CD4-positive, alpha-beta T cell treated with Interleukin-2 at 100 ng/mL for 4 hours (primary cell): ENCODE measurements around the gene NLRC3.

Experiments
- DNase-seq: peaks from one replicate; pipeline ENCODE4 v3.0.0-alpha.2; 2020; ENCODE audit warnings: low spot score

NLRC3 gene

DNA sequence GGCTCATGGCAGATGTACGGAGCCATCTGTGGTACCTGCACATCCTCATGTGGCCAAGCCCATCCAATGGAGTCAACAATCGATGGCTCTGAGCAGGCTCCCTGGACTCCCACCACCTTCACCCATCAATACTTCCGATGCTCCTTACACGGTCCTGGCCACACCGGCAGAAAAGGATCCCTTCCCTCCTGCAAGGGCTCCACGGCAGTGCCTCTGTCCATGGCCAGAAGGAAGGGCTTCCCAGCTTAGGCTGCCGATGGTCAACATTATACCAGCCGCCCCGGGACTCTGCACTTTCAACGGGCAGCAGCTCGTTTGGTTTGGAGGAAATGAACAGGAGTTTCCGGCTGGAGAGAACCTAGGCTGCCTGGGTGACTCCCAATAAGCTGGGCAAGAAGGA, 21.0 kb upstream of the NLRC3 start:
- no peak for DNase-seq

DNA sequence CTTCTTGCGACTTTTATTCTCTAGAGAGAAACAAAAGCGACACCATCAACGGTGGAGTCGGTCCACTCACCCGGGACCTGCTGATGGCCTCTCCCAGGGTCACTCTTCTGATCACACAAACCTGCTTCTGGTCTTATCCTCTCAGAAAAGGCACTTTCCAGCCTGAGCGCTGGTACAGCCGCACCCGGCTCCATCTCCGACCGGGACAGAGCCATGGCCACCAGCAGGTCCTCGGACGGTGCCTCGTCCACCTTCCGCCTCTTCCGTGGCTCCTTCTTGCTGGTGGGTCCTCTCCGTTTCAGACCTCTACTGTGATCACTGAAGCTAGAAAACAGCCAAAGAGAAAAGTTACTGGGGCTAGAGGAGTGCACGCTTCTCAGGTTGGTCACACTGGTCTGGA, 20.5 kb upstream of the NLRC3 start:
- no peak for DNase-seq

DNA sequence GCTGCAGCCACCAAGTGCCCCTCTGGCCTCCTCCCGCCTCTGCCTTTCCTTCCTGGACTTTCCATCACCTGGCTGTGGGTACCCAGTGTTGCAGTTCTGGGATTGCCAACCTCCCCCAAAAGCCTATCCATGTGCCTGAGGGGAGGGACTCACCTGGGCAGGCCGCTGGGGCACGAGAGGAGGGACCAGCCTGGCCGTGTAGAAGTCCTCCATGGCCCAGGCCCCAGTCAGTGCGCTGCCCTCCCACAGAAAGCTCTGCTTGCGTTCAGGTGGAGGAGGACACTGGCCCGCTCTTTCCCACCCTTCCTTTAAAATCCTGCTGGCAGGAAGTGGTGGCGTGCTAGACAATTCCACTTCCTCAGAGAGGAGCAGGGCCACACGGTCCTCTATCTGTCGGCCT, 20.0 kb upstream of the NLRC3 start:
- no peak for DNase-seq

DNA sequence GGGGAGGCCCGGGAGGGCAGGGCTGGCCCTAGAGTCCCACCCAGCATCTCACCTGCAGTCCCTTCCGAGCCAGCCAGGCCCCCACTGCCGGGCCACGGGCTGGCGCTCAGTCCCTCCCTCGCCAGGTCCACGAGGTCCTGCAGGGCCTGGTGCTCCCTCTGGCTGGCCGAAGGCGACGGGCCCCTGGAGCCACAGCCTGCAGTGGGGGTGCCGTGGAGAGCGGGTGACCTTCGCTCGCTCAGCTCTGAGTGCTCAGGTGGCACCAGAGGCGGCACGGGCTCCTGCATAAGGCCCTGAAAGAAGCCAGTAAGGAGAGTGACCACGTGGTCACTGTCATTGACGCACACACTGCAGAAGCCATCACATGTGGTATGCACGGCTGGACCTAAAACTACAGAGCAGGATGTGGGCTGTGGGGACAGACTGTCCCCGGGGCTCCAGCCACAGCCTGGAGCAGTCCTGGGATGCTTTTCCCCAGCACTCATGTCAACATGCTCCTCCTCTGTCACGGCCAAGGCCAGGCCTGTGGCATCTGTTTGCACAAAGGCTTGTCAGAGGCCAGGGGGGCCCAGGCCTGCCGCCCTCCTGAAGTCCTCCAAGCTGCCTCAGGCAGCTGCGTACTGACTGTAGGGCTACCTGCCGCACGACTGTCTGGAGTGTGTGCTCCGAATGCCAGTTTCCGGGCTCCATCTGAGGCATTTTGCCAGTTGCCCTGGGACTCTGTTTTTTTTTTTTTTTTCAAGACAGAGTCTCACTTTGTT, 19.1 kb upstream of the NLRC3 start:
- no peak for DNase-seq

DNA sequence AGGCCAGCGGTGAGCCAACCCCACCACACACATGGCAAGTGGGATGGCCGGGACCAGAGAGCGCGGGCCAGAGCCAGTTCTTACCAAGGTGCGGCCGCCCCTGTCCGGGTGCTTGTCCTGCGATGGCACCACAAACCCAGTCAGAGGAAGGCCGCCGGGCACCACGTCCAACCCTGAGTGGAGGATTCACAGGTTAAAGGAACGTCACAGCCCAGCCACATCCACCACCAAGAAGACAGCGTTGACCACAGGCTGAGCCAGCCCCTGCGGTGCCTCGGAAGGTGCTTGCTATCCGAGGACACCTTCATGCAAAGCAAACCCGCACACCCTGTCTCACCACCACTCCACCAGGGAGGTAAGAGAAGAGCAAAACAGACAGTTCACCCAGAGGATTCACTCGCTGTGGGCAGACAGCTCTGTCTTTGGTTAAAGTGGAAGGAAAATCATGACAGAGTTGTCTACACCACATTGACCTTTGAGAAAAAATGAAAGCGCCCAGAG, 18.4 kb upstream of the NLRC3 start:
- no peak for DNase-seq

DNA sequence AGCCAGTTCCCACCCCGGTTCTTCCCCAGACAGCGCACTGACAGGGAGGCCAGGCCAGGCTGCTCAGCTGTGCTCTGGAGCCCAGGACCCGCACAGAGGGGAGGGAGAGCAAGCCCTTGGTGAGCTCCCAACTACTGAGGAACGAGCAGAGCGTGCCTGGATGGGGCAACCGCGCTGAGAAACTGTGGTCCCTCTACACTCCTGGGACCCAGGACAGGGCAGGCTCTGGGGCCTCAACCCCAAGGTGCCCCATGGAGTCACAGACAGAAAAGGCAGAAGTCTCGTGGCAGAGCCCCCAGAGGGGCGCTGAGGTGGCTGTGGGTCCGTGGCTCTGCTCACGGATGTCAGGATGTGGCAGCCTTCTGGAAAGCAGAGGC, 17.9 kb upstream of the NLRC3 start:
- DNase-seq: no peak

DNA sequence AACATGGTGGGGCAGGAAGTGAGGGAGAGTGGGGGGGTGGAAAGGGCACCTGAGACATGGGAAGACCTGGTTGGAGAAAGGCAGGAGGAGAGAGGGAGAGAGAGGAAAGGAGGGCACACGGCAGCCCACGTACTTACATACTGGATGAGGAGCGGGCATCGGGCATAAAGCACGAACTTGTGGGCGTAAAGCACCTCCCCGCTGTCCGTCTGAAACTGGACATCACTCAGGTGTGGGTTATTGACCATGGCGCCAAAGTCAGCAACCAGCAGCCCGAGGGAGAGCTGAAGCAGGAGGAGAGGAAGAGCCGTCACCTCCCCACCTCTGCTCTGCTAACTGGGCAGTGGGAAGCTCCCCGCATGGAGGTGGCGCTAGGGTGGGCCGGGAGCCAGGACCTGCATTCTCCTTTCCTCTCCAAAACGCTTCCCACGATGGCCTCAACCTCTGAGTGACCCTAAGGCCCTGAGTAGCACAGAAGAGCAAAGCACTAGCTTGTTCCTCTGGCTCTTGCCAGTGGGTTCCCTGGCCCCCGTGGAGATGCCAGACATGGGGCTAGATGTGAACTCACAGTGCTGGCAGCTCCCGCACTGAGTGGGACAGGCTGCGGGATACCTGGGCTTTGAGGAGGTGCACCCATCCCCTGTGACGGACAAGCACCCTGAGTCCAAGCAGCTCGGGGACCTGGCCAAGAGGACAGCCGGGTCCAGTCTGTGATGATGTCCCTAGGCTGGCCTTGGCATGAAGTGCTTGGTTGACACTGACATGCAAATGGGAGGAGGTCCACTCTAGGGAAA, 17.3 kb upstream of the NLRC3 start:
- no peak for DNase-seq

DNA sequence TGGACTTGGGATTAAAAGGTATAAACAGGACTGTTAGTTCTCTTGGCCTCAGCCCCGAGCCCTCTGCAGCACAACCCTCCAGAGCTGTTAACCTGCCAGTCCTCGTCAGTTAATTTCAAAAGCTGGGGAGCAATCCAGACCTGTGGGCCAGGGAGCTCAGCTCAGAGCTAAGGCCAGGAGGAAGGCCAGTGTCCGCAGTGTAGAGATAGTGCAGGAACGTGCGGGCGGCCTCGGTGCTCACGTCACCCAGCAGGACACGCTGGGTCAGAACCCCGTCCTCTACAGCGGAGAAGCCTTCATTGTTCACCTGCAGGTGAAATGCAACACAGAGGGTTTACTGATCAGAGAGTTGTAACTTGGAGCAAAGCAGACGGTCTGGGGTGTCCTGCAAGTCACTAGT, 15.4 kb upstream of the NLRC3 start:
- DNase-seq: no peak

DNA sequence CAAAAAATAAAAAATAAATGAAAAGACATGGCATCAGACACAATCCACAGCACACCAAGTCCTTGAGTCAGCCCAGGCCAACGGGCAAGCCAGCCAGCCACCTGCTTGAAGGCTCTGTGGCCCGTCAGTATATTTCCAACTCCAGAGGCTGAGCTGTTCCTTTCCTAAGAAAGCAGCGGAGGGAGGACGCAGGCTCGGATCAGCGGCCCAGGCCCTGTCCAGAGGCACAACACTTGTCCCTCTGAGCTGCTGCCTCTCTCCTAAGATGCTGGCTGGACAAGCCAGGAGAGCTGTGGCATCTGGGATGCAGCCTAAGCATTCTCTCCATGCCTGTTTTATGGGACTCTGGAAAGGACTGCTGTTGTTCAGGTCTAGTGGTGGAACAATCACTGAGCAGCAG, 14.8 kb upstream of the NLRC3 start:
- DNase-seq: no peak

DNA sequence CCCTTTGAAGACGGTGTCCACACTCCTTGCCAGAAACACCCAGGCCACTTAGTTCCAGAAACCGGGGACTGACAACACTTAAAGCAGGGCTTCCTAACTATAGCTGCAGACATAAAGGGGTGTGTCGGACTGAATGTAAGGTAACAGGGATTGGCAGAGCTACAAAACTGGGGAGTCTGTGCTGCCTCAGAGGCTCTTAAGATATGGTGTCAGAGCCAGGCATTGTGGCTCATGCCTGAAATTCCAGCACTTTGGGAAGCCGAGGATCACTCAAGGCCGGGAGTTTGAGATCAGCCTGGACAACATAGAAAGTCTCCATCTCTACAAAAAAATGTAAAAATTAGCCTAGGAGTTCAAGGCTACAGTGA, 14.2 kb upstream of the NLRC3 start:
- DNase-seq: no peak

DNA sequence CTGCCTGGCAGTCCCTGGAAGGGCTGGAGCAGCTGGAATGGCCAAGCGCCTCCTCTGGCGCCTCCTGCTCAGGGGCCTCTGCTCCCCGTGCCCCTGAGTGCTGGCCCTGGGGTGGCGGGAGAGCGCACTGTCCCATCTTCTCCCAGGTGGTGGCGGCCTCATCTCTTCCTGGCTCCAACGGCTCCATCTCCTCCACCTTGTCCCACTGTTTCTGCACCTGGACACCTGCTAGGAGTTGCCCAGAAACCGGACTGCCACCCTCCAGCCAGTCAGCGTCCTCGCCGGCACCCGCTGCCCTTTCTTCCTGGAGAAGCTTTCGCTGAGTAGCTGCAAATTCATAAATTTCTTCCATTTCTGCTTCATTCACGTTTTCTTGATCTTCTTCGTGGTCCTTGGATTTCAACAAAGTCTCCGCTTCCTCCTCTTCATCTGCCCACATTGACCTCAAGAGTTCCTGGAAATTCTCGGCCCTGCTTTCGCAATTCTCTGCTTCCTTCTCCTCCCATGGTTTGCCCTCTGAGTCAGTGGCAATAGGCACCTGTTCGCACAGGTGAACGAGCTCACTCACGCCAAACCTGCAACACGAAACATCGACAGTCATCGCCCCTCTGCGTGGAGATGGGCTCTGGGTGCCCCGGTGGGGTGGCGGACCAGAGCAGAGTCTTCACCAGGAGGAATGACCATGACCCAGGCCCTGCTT, 13.7 kb upstream of the NLRC3 start:
- DNase-seq: no peak

DNA sequence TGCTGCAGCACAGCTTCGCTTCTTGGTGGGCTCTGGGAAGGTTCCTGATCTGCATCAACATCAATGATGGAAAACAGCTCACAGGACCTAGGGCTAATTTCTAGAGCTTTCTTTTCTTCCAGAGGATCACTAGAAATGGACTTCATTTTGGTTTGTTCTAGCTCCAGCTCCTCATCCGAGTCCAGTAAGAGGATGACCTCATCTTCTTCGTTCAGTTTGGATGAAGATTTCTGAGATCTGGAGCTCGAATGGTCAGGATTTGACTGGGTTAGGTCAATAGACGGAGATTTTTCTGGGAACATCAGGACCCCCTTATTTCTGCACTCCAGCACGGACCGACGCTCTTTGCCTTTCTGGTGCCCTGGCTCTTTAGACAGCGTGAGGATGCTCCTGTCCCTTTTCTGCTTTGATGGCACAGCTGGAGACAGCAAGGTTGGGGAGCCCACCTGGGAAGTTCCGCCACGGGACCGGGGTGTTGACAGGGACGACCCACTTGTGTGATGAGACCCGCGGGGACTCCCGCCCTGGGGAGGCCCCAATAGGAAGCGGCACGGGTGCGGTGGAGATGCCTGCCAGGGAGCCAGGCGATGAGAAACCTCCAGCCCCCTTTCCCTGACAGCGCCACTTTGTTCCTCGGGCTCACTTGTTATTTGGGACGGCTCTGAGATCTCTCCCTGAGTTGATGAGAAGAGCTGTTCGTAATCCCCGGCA, 12.9 kb upstream of the NLRC3 start:
- DNase-seq: no peak

DNA sequence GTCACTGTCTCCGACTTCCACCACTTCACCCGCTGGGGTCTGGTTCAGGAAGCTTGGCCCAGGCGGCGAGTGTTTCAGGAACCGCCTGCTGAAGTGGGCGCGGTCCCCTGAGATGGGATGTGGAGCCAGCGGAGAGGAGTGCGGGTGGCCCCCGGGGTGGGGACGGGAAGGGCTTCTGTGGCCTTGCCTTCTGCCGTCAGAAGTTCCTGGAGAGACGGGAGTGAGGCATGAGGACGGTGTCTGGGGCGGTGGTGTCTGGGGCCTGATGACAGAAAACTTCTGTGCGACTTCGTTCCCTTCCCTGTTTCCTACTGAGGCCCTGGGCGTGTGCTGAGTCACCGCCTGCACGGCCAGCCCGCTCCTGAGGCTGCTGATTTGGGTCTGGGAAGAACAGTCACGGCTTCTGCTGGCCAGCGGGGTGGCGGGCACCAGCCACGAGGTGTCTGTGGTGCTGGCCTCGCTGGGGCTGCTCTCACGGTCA, 12.3 kb upstream of the NLRC3 start:
- no peak for DNase-seq

DNA sequence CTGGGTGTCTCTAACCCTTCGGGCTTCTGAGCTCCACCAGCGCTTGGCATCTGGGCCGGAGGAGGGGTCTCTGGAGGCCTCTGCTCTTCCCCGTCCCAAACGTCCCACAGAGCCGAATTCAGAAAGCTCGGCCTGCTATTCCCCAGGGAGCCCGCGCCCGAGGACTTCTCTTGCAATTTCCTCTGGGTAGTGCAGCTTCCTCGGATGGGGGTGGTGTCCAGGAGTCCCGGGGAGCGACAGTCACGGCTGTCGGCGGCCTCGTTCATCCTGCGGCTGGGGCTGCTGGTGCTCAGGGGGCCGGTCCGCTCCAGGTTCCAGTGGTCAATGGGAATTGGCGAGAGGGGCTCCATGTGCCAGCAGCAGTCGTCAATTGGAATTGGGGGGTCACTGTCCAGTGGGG, 11.8 kb upstream of the NLRC3 start:
- DNase-seq: no peak

DNA sequence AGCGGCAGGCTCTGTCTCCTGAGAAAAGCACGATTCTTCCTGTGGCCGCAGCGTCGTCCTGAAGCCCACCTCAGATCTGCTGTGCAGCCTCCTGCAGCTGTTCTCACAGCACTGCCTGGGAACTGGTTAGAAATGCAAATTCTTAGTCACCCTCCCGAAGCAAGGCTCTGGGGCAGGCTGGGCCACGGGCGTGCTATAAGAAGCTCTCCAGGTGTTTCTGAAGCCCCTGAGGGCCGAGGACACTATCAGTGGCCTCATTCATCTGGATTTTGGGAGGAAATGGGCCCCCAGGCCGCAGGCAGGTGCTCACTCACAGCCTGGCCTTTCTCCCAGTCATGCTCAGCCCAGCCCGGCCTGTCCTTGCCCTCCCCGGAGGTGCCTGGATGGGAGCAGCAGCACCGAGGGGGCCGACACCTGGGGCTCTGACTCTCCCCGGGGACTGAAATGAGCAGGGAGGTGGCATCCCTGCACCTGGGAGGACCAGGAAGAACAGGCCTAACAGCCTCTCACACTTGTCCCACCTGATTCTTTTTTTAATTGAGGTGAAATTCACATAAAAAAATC, 10.4 kb upstream of the NLRC3 start:
- DNase-seq: no peak

DNA sequence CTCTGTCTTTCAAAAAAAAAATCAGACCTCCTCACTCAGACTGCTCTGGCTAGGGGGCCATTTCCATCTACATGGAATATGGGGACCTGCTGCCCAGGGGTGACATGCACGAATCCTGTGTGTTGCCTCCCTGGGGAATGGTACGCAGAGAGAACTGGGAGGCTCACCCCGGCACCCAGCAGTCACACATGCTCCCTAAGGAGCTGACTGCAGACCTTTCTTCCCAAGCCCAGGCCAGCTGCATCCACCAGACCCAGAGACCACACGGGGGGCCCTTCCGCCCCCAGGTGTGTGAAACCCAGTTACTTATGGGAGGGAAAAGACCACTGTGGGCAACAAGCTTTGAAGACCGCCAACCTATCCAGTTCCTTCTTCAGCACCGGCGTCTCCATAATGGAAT, 7.2 kb upstream of the NLRC3 start:
- no peak for DNase-seq

DNA sequence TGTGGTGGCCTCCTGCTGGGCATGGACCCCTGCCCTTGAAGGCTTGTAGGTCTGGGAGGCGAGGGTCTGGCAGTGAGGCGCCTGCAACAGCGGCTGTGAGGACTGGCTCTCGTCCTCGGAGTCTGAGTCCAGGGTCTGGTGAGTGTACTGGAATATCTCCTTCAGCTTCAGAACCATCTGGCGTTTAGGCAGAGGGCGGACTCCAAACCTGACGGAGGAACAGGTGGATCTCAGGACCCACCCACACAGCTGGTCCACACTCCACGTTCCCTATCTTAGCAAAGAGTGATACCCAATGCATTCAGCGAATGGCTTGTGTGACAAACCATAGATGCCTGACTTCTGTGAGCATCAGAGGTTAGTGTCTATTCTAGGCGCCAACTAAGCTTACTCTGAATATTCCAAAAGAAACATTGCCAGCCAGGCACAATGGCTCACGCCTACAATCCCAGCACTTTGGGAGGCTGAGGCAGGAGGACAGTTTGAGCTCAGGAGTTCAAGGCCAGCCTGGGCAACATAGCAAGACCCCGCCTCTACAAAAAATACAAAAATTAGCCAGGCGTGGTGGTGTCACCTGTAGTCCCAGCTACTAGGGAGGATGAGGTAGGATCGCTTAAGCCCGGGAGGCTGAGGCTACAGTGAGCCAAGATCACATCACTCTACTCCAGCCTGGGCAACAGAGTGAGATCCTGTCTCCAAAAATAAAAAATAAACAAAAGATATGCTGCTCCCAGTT, 6.3 kb upstream of the NLRC3 start:
- no peak for DNase-seq

DNA sequence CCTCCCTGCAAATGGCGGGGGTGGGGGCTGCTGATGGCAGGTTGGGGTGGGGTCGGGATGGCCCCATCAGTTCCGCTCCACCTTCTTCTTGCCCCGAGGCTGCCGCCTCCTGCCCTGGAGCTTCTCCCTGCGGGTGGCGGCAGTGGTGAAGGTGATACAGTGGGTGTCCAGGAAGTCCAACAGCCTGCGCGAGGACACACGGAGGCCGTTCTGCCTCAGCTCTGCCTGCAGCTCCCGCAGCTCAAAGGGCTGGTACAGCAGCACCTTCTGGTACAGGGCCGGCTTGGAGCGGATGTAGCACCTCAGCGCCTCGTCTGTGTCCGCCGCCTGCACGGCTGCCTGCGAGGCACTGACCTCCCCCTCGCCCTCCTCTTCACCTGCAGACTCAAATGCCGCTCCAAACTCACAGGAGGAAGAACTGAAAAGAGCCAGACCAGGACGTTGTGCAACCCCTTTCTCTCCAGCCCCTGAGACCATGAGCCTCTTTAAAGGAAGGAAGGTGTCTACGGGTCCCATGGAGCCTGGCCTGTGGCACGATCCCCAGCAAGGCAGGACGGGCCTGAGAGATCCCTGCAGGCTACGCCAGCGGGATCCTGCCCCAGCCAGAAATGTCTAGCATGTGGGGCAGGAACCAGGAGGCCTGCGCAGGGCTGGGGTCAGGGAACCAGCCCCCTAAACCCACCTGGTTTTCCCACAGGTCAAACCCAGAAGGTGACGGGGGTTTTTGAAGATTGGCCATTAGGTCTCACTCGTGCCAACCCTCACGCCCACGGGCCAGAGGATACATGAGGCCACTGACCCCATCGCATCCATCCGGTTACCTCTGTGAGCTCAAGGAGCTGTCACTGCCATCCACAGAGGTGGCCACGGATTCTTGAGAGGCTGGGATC, 5.3 kb upstream of the NLRC3 start:
- no peak for DNase-seq

DNA sequence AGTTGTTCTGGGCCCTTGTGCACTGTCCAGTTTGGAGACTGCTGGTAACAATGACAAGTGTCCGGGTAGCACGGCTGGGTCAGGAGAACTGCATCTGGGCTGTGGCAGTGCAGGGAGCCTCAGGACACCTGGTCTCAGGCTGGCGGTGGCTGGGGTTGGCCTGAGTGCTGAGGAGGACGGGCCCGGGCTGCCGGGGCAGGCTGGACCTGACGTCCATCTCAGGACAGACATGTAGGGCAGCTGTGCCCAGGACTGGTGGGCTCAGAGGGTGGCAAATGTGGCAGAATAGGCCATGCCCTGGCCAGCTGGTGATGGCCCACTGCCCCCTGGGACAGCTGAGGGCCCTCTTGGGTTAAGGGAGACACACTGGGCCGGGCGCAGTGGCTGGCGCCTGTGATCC, 4.2 kb upstream of the NLRC3 start:
- no peak for DNase-seq

DNA sequence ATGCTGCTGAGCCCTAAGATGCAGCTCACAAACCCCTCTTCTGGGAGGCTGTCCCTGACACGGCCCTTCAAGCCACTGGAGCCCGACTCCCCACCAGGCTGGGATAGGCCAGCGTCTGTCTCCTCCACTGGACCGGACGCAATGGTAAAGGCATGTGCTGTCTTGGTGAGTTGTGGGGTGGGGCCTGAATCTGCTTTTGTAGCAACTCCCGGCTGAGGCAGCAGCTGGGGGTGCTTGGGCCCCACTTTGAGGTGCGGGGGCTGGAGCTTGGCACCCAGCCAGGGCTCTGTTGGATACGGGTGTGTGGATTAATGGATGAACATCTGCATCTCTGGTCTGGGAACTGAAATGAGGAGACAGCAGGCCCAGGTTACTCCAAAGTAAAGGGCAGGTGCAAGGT, 3.5 kb upstream of the NLRC3 start:
- no peak for DNase-seq
